ENCODE measurements around the gene DST. TPM values are rescaled to one million over a fixed set of nuclear protein-coding genes. Genes with fewer than 3 reads are reported as not detected.
A peak's percentile ranks its signal among the peaks of the same experiment; 100 is the strongest.

The DST gene
- total and polyA plus RNA-seq, 2 of the 8 experiments (the other 6 are each of a cell fraction or from before 2014, with no cell fraction given): 49.4 to 116 TPM

DNA sequence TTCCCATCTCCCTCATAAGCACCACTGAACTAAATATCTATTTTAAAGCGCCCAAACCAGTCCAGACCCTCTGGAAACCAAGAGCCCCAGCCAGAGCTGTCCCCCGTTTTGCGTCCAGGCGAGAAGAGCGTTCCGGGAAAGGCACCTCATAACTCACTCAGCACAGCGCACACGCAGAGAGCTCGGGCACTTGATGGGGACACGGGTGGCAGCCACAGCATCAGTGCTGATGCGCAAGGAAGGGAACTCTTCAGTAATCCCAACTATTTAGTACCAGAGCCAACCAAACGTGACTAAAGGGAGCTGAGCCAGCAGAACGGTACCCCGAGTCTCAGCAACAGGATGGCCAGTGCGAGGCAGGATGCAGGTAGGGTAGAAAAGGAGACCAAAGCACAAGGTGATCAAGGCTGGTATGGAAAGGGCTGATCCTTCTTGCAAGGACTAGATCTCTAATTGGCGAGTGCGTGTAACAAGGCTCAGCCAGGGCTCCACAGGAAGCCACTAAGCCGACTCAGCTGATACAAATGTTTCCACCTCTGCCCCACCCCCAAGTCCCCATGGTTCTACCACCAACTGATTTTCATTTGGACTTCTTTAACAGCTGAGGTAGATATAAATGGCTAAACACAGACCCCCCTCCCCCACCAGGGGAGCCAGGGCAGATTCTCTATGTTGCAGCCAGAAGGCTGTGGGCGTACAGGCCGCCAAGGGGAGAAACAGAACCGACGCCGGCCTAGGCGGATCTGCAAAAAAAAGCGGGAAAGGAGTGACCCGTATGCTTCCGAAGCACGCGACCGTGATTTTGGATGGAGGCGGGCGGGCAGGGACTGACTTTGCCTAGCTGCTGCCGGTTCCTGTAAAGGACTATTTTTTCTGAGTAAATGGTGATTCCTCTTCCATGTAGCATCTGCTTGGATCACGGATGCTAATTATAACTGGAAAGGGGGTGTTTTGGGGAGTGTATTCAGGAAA, 211.8 kb downstream of the DST start:
- H3K4me3 ChIP-seq (ENCODE audit: extremely low read depth in 1 of 4, insufficient read depth in 2 of 4, low read depth in 3 of 4, low read length in 4 of 4): no peak overlapping the region
- H3K14ac ChIP-seq (ENCODE audit: insufficient read length): no peak overlapping the region
- TF ChIP-seq EGR1 (IDR thresholded peaks at IDR 0.05; ENCODE audit: borderline replicate concordance, low read depth, low read length) (no peak), SIX5 (IDR thresholded peaks at IDR 0.05; ENCODE audit: low read depth, low read length) (no peak)
- TF ChIP-seq, protein P1, sequence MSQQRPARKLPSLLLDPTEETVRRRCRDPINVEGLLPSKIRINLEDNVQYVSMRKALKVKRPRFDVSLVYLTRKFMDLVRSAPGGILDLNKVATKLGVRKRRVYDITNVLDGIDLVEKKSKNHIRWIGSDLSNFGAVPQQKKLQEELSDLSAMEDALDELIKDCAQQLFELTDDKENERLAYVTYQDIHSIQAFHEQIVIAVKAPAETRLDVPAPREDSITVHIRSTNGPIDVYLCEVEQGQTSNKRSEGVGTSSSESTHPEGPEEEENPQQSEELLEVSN (IDR thresholded peaks at IDR 0.05): peak; percentile 94
- TF ChIP-seq, protein P2, sequence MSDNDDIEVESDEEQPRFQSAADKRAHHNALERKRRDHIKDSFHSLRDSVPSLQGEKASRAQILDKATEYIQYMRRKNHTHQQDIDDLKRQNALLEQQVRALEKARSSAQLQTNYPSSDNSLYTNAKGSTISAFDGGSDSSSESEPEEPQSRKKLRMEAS (IDR thresholded peaks at IDR 0.05): peak; percentile 36; the same call in 1 of the 2 replicates
- no peak overlapping the region for H3K27ac ChIP-seq (ENCODE audit: low read depth, low read length)
- no peak overlapping the region for H2BK120ac ChIP-seq (replicated peaks; ENCODE audit: low read depth, low read length)
- H4K8ac ChIP-seq (ENCODE audit: extremely low read depth, insufficient read depth, low read length): no peak overlapping the region; the same call in 1 of the 2 replicates
- peaks cover 0 to 6% of the 10 kb centered on the region in 2 experiments; a peak in 2 of 4 replicates for H3K9me3 ChIP-seq (ENCODE audit: insufficient read depth in 2 of 2, low read depth in 1 of 2, low read length in 1 of 2)
- no peak overlapping the region for H4K91ac ChIP-seq (replicated peaks; ENCODE audit: insufficient read length, low read length)
- no peak overlapping the region for H4K5ac ChIP-seq (ENCODE audit: insufficient read length, low read depth, low read length)
- no peak overlapping the region for H2AK5ac ChIP-seq (ENCODE audit: low read depth, low read length)
- H3K79me1 ChIP-seq (ENCODE audit: low read depth, low read length): no peaks in the 10 kb centered on the region
- H2BK12ac ChIP-seq (ENCODE audit: low read depth, low read length): no peak overlapping the region
- H3K23me2 ChIP-seq (ENCODE audit: low read depth, low read length): no peaks in the 10 kb centered on the region
- FAIRE-seq: no peak
- no peak overlapping the region for H2BK5ac ChIP-seq (ENCODE audit: low read depth, low read length)
- no peaks in the 10 kb centered on the region for H3K79me2 ChIP-seq (ENCODE audit: control insufficient read depth in 1 of 2, insufficient read depth in 2 of 2, low read length in 2 of 2)
- no peak overlapping the region for H3K56ac ChIP-seq (replicated peaks; ENCODE audit: insufficient read length, low read depth, low read length)
- no peak overlapping the region for H2BK15ac ChIP-seq (ENCODE audit: low read length)
- no peak overlapping the region for H3K4ac ChIP-seq (replicated peaks; ENCODE audit: insufficient read length, low read depth, low read length)
- CTCF ChIA-PET (ENCODE audit: partially characterized antibody): no interaction called here
- no peak overlapping the region for H2AFZ ChIP-seq (ENCODE audit: low read length)
- H4K20me1 ChIP-seq (replicated peaks in 1 of 2; ENCODE audit: control insufficient read depth in 1 of 2, insufficient read depth in 2 of 2, low read length in 2 of 2): no peaks in the 10 kb centered on the region
- H3K18ac ChIP-seq (ENCODE audit: extremely low read depth, low read length): no peak overlapping the region
- H3K36me3 ChIP-seq (ENCODE audit: control insufficient read depth in 2 of 4, insufficient read depth in 4 of 4, low read length in 3 of 4): no peaks in the 10 kb centered on the region; a peak in 1 of 8 replicates
- DNase-seq (ENCODE audit: low read depth in 1 of 2, low spot score in 2 of 2): no peak
- H3K4me1 ChIP-seq (replicated peaks in 1 of 4; ENCODE audit: control insufficient read depth in 3 of 4, insufficient read depth in 4 of 4, low read length in 3 of 4): no peaks in the 10 kb centered on the region
- POLR2A ChIA-PET (ENCODE audit: partially characterized antibody): no interaction called here
- no peak overlapping the region for H2BK20ac ChIP-seq (ENCODE audit: low read length)
- no peak overlapping the region for H3K9ac ChIP-seq (replicated peaks in 1 of 4; ENCODE audit: extremely low read depth in 1 of 4, low read depth in 3 of 4, low read length in 3 of 4)
- WGBS, 2 experiments (ENCODE audit: extremely low coverage in 1 of 2, insufficient coverage in 1 of 2, insufficient read length in 1 of 2, insufficient replicate concordance in 2 of 2, low coverage in 1 of 2, low lambda C conversion rate in 2 of 2, missing lambda C conversion rate in 1 of 2): 86% methylated on average over 34 of the region's 34 CpGs; no CpG with 5 or more reads in 1 of the 2 experiments
- H3K27me3 ChIP-seq (replicated peaks in 1 of 4; ENCODE audit: control insufficient read depth in 3 of 4, extremely low read depth in 1 of 4, insufficient read depth in 3 of 4, low read length in 3 of 4): no peaks in the 10 kb centered on the region
- no peak overlapping the region for H3K4me2 ChIP-seq (ENCODE audit: insufficient read depth in 1 of 2, low read depth in 2 of 2, low read length in 2 of 2)
- H3K23ac ChIP-seq (ENCODE audit: insufficient read length): no peak overlapping the region
